Measurements from ENCODE around the gene MYRIP.
"Not testable (repeated sequence)": the region's sequence is repeated elsewhere in the genome, so short reads cannot be mapped to it uniquely, and the experiment has no call there.

The MYRIP gene

GRCh38 chr3:39808467-39809180 is 785 bp upstream of the MYRIP start:
- TF ChIP-seq CTCF (IDR thresholded peaks at IDR 0.05; ENCODE audit: borderline replicate concordance, insufficient read depth, low read depth, low read length) = no peak
- no peak overlapping the region for H3K4me3 ChIP-seq (ENCODE audit: low read depth, low read length)

- no peak for TF ChIP-seq CTCF (IDR thresholded peaks at IDR 0.05; ENCODE audit: borderline replicate concordance, insufficient read depth, low read depth, low read length)
- no peak overlapping the region for H3K4me3 ChIP-seq (ENCODE audit: low read depth, low read length)
Measured at GRCh38 chr3:39809995-39810595, 686 bp downstream of the MYRIP start.

DNA sequence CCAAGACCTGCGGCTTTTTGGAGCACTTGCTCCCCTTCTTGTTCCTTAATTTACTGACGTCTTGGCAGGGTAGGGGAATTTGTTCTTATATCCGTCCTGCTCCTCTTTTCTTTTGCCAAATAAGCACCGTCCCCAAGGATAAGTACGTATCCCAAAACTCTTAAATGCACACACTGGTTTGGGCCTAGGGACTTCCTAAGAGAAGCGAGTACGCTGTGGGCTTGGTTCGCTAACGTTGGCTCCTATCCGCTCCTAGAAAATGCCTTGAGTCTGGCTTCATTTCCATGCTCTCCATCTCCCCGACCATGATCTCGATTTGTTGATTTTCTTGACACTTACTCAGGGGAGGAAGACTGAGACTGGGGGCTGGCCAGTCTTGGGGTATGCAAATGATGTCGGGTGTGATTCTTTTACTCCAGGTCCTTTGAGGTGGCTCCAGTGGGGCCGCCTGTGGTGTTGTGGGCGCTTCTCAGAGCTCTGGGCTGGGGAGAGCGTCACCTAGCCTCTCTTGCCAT is 1.3 kb downstream of the MYRIP start:
- TF ChIP-seq CTCF (IDR thresholded peaks at IDR 0.05; ENCODE audit: borderline replicate concordance, insufficient read depth, low read depth, low read length) = no peak
- H3K4me3 ChIP-seq (ENCODE audit: low read depth, low read length) = no peak overlapping the region

DNA sequence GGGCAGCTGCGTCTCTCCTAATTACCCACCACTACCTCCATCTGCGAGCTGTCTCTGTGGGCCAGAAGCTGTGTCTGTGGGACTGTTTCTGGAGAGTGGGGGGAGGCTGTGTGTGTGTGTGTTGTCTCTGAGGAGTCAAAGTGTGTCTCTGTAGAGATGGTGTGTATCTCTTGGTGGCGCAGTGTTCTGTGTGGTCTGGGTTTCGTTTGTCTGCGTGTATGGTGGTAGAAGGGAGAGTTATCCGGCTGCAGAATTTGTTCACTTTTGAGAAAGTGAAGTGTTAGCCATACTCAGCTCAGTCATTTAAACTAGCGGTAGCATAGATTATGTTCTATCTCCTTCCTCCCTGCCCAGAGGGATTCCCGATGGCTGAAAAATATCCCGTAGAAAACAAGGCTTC is 2.2 kb downstream of the MYRIP start:
- no peak overlapping the region for H3K4me3 ChIP-seq (ENCODE audit: low read depth, low read length)
- TF ChIP-seq CTCF (IDR thresholded peaks at IDR 0.05; ENCODE audit: borderline replicate concordance, insufficient read depth, low read depth, low read length) = no peak

GRCh38 chr3:39812537-39812936 is 3.1 kb downstream of the MYRIP start:
- peak; percentile 28; the same call in 1 of the 2 replicates for TF ChIP-seq CTCF (IDR thresholded peaks at IDR 0.05; ENCODE audit: borderline replicate concordance, insufficient read depth, low read depth, low read length)
- no peak overlapping the region for H3K4me3 ChIP-seq (ENCODE audit: low read depth, low read length)

DNA sequence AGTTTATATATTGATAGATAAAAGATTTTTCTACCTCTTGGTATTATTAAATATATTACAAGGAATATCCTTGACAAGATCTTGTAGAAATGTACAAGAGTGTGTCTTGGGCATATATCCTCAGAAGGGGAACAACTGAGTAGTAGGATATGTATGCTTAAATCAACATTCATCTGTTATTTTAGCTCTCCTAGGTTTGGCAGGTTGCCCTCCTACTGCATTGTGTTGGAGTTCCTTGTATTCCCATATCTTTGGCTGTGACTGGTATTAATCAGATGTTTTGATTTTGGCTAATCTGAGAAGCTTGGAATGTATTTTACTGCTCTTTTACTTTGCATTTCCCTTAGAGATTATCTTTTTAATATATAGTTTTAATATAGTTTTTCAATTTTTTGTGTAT is 4.6 kb downstream of the MYRIP start:
- no peak overlapping the region for H3K4me3 ChIP-seq (ENCODE audit: low read depth, low read length)
- no peak for TF ChIP-seq CTCF (IDR thresholded peaks at IDR 0.05; ENCODE audit: borderline replicate concordance, insufficient read depth, low read depth, low read length)

- no peak for TF ChIP-seq CTCF (IDR thresholded peaks at IDR 0.05; ENCODE audit: borderline replicate concordance, insufficient read depth, low read depth, low read length)
- H3K4me3 ChIP-seq (ENCODE audit: low read depth, low read length) = no peak overlapping the region
Measured at GRCh38 chr3:39819899-39820298, 10.5 kb downstream of the MYRIP start.

- H3K4me3 ChIP-seq (ENCODE audit: low read depth, low read length) = not testable (repeated sequence)
Measured at GRCh38 chr3:39833764-39834163, 24.4 kb downstream of the MYRIP start.
